Endothelial cell (in vitro differentiated cells): ENCODE measurements around the gene CEACAM5. TPM values are rescaled to one million over a fixed set of nuclear protein-coding genes. Genes with fewer than 3 reads are reported as not detected.
A peak's percentile ranks its signal among the peaks of the same experiment; 100 is the strongest.
"Not testable (repeated sequence)": the region's sequence is repeated elsewhere in the genome, so short reads cannot be mapped to it uniquely, and the experiment has no call there.

Source experiments
- DNase-seq: peaks from one replicate; pipeline ENCODE4 v3.0.0; 2021; ENCODE audit warnings: low spot score
- H3K27ac Mint-ChIP-seq: one replicate; pipeline ENCODE4 v1.8.0; 2021; ENCODE audit warnings: mixed read lengths, inconsistent platforms; ENCODE audit not compliant: unreplicated experiment
- H3K27me3 Mint-ChIP-seq: one replicate; pipeline ENCODE4 v1.8.0; 2021; ENCODE audit warnings: mild to moderate bottlenecking, moderate library complexity, mixed read lengths, inconsistent platforms; ENCODE audit not compliant: unreplicated experiment
- H3K36me3 Mint-ChIP-seq: one replicate; pipeline ENCODE4 v1.8.0; 2021; ENCODE audit warnings: mild to moderate bottlenecking, low read depth, mixed read lengths, inconsistent platforms; ENCODE audit not compliant: unreplicated experiment
- H3K4me1 Mint-ChIP-seq: one replicate; pipeline ENCODE4 v1.8.0; 2021; ENCODE audit warnings: mild to moderate bottlenecking, mixed read lengths, inconsistent platforms; ENCODE audit not compliant: unreplicated experiment
- H3K4me3 Mint-ChIP-seq: one replicate; pipeline ENCODE4 v1.8.0; 2021; ENCODE audit warnings: mild to moderate bottlenecking, mixed read lengths, inconsistent platforms; ENCODE audit not compliant: unreplicated experiment
- H3K9me3 Mint-ChIP-seq: one replicate; pipeline ENCODE4 v1.8.0; 2021; ENCODE audit warnings: mixed read lengths, inconsistent platforms; ENCODE audit not compliant: unreplicated experiment
- total RNA-seq: library from RNA; stranded (reverse); fragmentation: NEBNext Ultra II Directional; extraction: Animal tissue kit (Norgen Biotek cat#: 25700); gene quantifications from one replicate; pipeline ENCODE4 v1.2.1, GENCODE V29; 2021; ENCODE audit not compliant: unreplicated experiment
- TF ChIP-seq, protein P1 (sequence below): fragments of 200-600 bp; sonication (generic); IDR thresholded peaks from one replicate; pipeline ENCODE4 v1.5.0; 2021; ENCODE audit warnings: antibody characterized with exemption; ENCODE audit not compliant: unreplicated experiment

CEACAM5 gene
- total RNA-seq, 1 donor from 2014 or later: not detected

DNA sequence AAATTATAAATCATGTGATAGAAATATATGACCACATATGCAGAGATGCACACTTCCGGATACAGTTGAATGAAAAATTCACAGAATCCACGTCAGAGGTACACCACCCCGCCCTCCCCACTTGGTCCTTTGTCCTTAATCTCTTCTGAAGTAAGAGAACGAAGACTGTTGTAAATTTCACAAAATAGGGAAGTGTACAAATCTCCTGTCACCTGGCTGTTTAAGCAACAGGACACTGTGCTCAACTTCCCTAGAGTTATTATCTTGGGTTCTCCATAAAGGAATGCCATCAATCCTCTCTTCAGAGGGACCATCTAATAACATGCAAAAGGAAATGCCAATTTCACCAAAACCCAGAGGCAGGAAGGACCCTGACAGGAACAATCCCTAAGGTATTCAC lies 36.4 kb downstream of the CEACAM5 start:
- no peaks in the 10 kb centered on the region for H3K9me3 Mint-ChIP-seq
- H3K36me3 Mint-ChIP-seq: no peaks in the 10 kb centered on the region
- no peak overlapping the region for H3K27ac Mint-ChIP-seq
- peaks cover 2% of the 10 kb centered on the region for H3K27me3 Mint-ChIP-seq
- H3K4me1 Mint-ChIP-seq: peaks cover 7% of the 10 kb centered on the region
- no peak for DNase-seq
- TF ChIP-seq, protein P1, sequence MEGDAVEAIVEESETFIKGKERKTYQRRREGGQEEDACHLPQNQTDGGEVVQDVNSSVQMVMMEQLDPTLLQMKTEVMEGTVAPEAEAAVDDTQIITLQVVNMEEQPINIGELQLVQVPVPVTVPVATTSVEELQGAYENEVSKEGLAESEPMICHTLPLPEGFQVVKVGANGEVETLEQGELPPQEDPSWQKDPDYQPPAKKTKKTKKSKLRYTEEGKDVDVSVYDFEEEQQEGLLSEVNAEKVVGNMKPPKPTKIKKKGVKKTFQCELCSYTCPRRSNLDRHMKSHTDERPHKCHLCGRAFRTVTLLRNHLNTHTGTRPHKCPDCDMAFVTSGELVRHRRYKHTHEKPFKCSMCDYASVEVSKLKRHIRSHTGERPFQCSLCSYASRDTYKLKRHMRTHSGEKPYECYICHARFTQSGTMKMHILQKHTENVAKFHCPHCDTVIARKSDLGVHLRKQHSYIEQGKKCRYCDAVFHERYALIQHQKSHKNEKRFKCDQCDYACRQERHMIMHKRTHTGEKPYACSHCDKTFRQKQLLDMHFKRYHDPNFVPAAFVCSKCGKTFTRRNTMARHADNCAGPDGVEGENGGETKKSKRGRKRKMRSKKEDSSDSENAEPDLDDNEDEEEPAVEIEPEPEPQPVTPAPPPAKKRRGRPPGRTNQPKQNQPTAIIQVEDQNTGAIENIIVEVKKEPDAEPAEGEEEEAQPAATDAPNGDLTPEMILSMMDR: no peak
- H3K4me3 Mint-ChIP-seq: no peak overlapping the region

DNA sequence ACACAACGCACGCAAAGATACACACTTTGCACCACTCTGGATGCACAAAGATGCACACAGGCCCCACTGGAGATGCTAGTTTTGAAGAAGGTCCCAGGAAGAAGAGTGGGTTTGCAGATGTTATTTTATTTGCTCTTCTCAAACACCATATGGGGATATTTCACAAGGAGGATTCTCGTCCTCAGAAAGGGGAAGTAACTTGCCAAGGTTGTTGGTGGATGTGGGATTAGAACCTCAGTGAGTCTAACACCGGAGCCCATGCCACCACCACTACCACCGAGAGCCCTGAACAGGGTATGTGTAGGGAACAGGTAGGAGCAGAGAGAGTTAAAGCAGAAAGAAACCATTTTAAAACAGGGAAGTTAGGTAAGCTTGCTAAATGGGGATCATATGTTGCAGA lies 37.3 kb downstream of the CEACAM5 start:
- TF ChIP-seq, protein P1: no peak
- no peak for DNase-seq
- no peak overlapping the region for H3K4me3 Mint-ChIP-seq
- no peaks in the 10 kb centered on the region for H3K36me3 Mint-ChIP-seq
- no peaks in the 10 kb centered on the region for H3K9me3 Mint-ChIP-seq
- peaks cover 2% of the 10 kb centered on the region for H3K27me3 Mint-ChIP-seq
- H3K27ac Mint-ChIP-seq: no peak overlapping the region
- H3K4me1 Mint-ChIP-seq: peaks cover 7% of the 10 kb centered on the region

DNA sequence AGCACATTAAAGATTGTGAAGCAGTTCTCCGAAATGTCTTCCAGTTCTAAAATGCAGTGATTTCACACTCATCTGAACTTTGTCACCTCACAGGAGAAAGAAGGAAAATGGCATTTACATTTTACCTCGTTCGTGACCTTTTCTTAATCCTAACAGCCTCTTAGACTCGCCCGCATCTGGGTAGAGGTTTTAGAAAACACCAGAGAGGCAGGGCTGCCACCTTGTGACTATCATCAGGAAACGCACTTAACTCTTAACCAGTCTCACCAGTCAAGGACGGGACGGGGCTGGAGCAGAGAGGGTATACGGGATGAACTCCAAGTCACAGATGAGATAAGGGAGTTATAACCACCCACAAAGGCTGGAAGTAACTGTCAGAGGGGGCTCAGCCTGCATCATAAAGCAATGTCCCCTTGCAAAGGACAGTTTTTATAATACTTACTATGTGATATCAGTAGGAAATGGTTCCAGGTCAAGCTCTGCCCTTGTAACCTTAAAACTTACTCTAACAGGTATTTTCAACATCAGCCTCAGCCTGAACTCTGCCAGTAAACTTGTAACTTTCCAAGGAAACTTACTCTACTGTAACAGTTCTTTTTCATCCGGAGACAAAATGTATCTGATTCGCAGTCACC lies 38.3 kb downstream of the CEACAM5 start:
- Mint-ChIP-seq H3K27me3 (peaks cover 2% of the 10 kb centered on the region), H3K4me1 (peaks cover 7% of the 10 kb centered on the region), H3K27ac (no peak overlapping the region), H3K9me3 (no peaks in the 10 kb centered on the region), H3K4me3 (no peak overlapping the region), H3K36me3 (no peaks in the 10 kb centered on the region)
- TF ChIP-seq, protein P1: peak; percentile 16
- peak; percentile 57 for DNase-seq

DNA sequence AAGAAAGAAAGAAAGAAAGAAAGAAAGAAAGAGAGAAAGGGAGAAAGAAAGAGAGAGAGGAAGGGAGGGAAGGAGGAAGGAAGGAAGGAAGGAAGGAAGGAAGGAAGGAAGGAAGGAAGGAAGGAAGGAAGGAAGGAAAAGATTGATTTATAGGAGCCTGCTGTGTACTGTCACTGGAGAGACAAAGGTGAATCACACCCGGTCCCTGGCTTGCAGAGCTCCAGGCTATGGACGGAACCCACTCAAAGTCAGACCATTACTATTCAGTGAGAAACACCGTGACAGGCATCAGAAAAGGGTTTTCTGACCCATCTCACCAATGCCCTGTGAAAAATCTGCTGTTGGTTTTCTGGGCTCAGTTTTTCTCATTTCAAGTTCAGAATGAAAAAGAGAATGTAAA lies 39.6 kb downstream of the CEACAM5 start:
- peaks cover 5% of the 10 kb centered on the region for H3K27me3 Mint-ChIP-seq
- peaks cover 7% of the 10 kb centered on the region for H3K4me1 Mint-ChIP-seq
- no peaks in the 10 kb centered on the region for H3K36me3 Mint-ChIP-seq
- no peak overlapping the region for H3K27ac Mint-ChIP-seq
- H3K4me3 Mint-ChIP-seq: no peak overlapping the region
- no peak for DNase-seq
- TF ChIP-seq, protein P1: no peak
- no peaks in the 10 kb centered on the region for H3K9me3 Mint-ChIP-seq

DNA sequence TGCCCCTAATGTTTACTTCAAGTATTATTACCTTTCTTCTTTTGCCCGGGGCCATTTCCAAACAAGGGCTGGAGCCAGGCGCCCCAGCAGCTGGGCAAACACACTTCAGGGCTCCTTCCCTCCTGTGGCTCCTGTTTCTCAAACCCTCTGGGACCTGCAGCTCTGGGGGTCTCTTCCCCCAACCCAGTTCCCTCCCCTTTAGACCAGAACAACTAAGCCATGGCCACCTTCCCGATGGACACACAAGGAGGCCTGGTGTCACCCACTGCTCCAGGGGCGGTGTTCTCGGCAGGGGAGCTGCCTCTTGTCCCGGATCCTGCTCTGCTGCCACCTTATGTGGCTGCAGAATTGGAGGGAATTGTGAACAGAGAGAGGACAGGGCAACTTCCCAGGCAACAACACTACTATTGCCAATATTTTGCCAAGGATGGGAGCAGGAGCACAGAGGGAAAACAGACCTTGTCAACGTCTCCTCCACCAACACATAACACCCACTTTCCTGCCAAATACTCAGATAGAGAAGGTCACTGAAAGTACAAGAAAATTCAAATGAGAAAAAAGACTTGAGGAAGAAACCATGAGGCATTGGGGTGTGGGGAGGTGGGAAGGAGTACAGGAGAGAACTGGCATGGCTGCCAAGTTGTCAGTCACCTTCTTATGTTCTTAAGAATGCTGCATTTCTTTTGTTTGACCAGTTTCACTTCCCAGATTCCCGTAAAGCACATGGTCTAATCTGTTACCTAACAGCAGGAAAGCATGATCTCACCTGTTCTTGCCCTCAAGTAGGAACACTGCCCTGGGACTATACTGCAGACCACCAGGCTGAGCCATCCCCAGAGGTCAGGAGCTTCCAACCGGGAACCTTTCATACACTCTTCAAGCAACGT lies 42.1 kb downstream of the CEACAM5 start:
- H3K9me3 Mint-ChIP-seq, H3K4me1 Mint-ChIP-seq, H3K4me3 Mint-ChIP-seq, H3K27me3 Mint-ChIP-seq, H3K27ac Mint-ChIP-seq, H3K36me3 Mint-ChIP-seq, DNase-seq: not testable (repeated sequence)
